Measurements from ENCODE around the gene CCDC192. TPM values are rescaled to one million over a fixed set of nuclear protein-coding genes. Genes with fewer than 3 reads are reported as not detected.

Gene CCDC192
- total RNA-seq, 1 donor from 2014 or later, result not detected

DNA sequence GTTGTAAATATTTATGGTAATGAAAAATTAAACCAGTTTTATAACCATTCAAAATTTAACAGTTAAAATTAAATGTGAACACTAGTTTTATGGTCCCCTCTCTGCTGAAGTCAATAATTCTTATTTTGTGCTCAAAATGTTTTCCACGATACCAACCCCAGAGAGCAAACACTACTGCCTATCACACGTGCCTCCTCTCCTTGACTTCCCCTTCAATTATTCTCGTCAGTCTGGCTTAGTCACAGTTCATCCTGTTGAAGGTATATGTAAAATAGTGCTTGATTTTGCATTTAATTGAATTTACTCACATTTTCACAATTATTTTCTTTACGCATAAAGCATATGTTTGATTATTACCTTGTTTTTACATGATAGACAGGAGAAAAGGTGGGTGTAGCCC is 148.8 kb downstream of the CCDC192 start:
- Histone ChIP-seq H3K36me3 (ENCODE audit: control insufficient read depth, insufficient read depth, low read length) (no peaks in the 10 kb centered on the region), H3K27me3 (ENCODE audit: control insufficient read depth, insufficient read depth, low read length) (no peaks in the 10 kb centered on the region), H3K4me3 (ENCODE audit: low read depth, low read length) (no peak overlapping the region)
- DNase-seq (ENCODE audit: low read depth), result no peak
- TF ChIP-seq, protein P1, sequence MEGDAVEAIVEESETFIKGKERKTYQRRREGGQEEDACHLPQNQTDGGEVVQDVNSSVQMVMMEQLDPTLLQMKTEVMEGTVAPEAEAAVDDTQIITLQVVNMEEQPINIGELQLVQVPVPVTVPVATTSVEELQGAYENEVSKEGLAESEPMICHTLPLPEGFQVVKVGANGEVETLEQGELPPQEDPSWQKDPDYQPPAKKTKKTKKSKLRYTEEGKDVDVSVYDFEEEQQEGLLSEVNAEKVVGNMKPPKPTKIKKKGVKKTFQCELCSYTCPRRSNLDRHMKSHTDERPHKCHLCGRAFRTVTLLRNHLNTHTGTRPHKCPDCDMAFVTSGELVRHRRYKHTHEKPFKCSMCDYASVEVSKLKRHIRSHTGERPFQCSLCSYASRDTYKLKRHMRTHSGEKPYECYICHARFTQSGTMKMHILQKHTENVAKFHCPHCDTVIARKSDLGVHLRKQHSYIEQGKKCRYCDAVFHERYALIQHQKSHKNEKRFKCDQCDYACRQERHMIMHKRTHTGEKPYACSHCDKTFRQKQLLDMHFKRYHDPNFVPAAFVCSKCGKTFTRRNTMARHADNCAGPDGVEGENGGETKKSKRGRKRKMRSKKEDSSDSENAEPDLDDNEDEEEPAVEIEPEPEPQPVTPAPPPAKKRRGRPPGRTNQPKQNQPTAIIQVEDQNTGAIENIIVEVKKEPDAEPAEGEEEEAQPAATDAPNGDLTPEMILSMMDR (IDR thresholded peaks at IDR 0.05; ENCODE audit: insufficient read depth, low read length, poor library complexity, severe bottlenecking), result no peak

DNA sequence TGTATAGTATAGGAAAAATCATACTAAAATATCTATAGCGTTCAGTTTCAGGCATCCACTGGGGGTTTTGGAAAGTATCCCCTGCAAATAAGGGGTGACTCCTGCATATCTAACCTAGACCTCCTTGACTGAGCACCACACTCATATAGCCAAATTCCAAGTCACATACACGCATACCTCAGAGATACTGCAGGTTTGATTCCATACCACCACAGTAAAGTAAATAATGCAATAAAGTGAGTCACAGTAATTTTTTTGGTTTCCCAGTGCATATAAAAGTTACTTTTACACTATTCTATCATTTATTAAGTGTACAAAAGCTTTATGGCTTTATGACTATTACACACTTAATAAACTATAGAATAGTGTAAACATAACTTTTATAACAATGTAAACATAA is 151.3 kb downstream of the CCDC192 start:
- H3K36me3 ChIP-seq (ENCODE audit: control insufficient read depth, insufficient read depth, low read length), result no peaks in the 10 kb centered on the region
- no peaks in the 10 kb centered on the region for H3K27me3 ChIP-seq (ENCODE audit: control insufficient read depth, insufficient read depth, low read length)
- no peak overlapping the region for H3K4me3 ChIP-seq (ENCODE audit: low read depth, low read length)
- TF ChIP-seq, protein P1 (IDR thresholded peaks at IDR 0.05; ENCODE audit: insufficient read depth, low read length, poor library complexity, severe bottlenecking), result no peak
- DNase-seq (ENCODE audit: low read depth), result no peak

DNA sequence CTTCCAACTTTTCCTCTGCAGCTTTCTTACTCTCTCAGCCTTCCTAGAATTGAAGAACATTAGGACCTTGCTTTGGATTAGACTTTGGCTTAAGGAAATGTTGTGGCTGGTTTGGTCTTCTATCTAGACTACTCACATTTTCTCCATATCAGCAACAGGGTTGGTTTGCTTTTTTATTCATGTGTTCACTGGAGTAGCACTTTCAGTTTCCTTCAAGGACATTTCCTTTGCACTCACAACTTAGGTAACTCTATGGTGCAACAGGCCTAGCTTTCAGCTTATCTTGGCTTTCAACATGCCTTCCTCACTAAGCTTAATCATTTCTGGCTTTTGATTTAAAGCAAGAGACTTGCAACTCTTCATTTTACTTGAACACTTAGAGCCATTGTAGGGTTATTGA is 153.1 kb downstream of the CCDC192 start:
- Histone ChIP-seq H3K4me3 (ENCODE audit: low read depth, low read length) (no peak overlapping the region), H3K36me3 (ENCODE audit: control insufficient read depth, insufficient read depth, low read length) (no peaks in the 10 kb centered on the region), H3K27me3 (ENCODE audit: control insufficient read depth, insufficient read depth, low read length) (no peaks in the 10 kb centered on the region)
- DNase-seq (ENCODE audit: low read depth), result no peak
- TF ChIP-seq, protein P1 (IDR thresholded peaks at IDR 0.05; ENCODE audit: insufficient read depth, low read length, poor library complexity, severe bottlenecking), result no peak

DNA sequence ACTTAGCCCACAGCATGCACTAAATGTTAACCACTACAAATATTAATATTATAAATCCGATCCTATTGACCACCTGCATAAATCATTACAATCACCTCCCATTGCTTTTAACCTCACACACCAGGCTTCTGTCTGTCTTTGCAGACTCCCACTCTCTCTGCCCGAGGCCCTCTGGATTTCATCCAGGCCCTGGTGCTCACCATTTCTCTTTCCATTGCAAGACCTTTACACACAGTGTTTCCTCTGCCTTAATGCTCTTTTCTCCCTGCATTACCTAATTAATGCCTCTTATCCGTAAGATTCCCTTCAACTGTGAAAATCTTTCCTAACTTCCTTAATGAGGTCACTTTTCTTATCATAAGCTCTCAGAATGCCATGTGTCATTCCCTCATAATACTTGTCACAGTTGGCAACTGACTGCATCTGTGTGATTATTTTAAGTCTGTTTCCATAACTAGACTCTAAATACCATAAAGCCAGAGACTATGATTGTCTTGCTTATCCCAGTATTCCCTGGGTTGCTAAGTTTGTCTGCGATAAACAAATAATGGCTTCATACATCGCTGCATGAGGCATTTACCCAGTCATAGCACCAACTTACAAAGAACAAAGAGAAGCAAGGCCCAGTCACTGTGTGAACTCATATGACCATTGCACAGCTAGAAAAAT is 155.1 kb downstream of the CCDC192 start:
- H3K4me3 ChIP-seq (ENCODE audit: low read depth, low read length), result no peak overlapping the region
- no peaks in the 10 kb centered on the region for H3K36me3 ChIP-seq (ENCODE audit: control insufficient read depth, insufficient read depth, low read length)
- DNase-seq (ENCODE audit: low read depth), result no peak
- TF ChIP-seq, protein P1 (IDR thresholded peaks at IDR 0.05; ENCODE audit: insufficient read depth, low read length, poor library complexity, severe bottlenecking), result no peak
- H3K27me3 ChIP-seq (ENCODE audit: control insufficient read depth, insufficient read depth, low read length), result no peaks in the 10 kb centered on the region

DNA sequence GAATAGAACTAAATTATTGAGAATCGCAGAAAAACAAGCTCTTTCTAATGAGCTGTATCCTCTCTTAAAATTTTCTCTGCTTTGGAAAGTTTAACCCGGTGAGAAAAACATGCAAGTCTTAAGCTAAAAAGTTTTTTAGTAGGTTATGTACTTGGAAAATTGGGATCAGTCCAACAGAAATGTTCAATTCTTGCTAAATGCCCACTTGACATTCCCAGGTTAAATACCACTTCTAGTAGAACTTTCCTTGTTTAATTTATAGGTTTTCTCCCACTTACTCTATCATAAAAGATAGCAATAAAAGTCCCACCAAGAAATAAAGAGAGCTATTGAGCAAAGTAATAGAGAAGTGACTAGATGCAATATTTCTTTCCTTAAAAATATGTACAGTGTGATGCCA is 157.1 kb downstream of the CCDC192 start:
- TF ChIP-seq, protein P1 (IDR thresholded peaks at IDR 0.05; ENCODE audit: insufficient read depth, low read length, poor library complexity, severe bottlenecking), result no peak
- no peaks in the 10 kb centered on the region for H3K36me3 ChIP-seq (ENCODE audit: control insufficient read depth, insufficient read depth, low read length)
- H3K27me3 ChIP-seq (ENCODE audit: control insufficient read depth, insufficient read depth, low read length), result no peaks in the 10 kb centered on the region
- DNase-seq (ENCODE audit: low read depth), result no peak
- H3K4me3 ChIP-seq (ENCODE audit: low read depth, low read length), result no peak overlapping the region

DNA sequence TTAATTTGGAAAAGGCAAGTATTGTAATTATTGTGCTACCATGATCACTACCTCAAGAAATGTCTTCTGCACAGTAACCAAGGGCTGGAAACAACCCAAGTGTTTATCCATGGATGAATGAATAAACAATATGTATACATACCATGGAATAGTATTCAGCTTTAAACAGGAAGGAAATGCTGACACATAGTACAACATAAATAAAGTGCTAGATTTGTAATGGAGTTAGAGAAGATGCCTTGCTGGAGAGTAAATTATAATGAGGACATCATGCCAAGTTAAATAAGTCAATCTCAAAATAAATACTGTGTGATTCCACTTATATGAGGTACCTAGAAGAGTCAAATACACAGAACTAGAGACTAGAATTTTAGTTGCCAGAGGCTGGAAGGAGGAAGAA is 160.0 kb downstream of the CCDC192 start:
- Histone ChIP-seq H3K27me3 (ENCODE audit: control insufficient read depth, insufficient read depth, low read length) (no peaks in the 10 kb centered on the region), H3K36me3 (ENCODE audit: control insufficient read depth, insufficient read depth, low read length) (no peaks in the 10 kb centered on the region), H3K4me3 (ENCODE audit: low read depth, low read length) (no peak overlapping the region)
- DNase-seq (ENCODE audit: low read depth), result no peak
- TF ChIP-seq, protein P1 (IDR thresholded peaks at IDR 0.05; ENCODE audit: insufficient read depth, low read length, poor library complexity, severe bottlenecking), result no peak

Measured in kidney epithelial cell (primary cell).